Heart left ventricle (tissue), 13 donors: ENCODE measurements around the gene BAG2.

Experiments used
- POLR2A ChIP-seq, 2 donors: fragments of 450-650 bp; IDR thresholded peaks; one replicate each; pipeline ENCODE4 v1.6.1; 2017; ENCODE audit warnings: antibody characterized with exemption in 2 of 2, mild to moderate bottlenecking in 2 of 2, moderate library complexity in 2 of 2
- TF ChIP-seq, protein P1 (sequence below), 12 donors: fragments of 200-600 bp; sonication (generic) in 4 of 12; IDR thresholded peaks; one replicate each; pipeline versions ENCODE4 v1.5.0 to v1.8.0; 2018 to 2022; ENCODE audit warnings: antibody characterized with exemption in 12 of 12, mild to moderate bottlenecking in 5 of 12
- donor health status: ischemic (EF 13 %, LVEDD 7.1; RV severe dilation, severe dysfunction).
- donor health status: DM: no; HTN: yes; CAD: no.
- donor health status: DM: no; HTN: no; CAD: no.
- donor health status: ischemic (EF 25% LVEDD 6.9; RV normal size, moderate dysfunction).
- donor health status: ischemic (EF 25% LVEDD 5.7; RV mildly dilated, moderate dysfunction).
- donor health status: ischemic (EF 35%, LVEDD 5.7; RV mildly dilated, moderate dysfunction).
- donor health status: nonischemic (EF 11% LVEDD 7.7; RV severe dilation, severe dysfunction).
- donor health status: DM: yes; HTN: yes; CAD: no.
- donor health status: PGD.
- donor health status: ischemic (EF 29% LVEDD 5.4; RV normal size, mild dysfunction).
- donor health status: nonischemic (EF 23%, LVEDD 6.1; RV moderate dilation, normal function).

DNA sequence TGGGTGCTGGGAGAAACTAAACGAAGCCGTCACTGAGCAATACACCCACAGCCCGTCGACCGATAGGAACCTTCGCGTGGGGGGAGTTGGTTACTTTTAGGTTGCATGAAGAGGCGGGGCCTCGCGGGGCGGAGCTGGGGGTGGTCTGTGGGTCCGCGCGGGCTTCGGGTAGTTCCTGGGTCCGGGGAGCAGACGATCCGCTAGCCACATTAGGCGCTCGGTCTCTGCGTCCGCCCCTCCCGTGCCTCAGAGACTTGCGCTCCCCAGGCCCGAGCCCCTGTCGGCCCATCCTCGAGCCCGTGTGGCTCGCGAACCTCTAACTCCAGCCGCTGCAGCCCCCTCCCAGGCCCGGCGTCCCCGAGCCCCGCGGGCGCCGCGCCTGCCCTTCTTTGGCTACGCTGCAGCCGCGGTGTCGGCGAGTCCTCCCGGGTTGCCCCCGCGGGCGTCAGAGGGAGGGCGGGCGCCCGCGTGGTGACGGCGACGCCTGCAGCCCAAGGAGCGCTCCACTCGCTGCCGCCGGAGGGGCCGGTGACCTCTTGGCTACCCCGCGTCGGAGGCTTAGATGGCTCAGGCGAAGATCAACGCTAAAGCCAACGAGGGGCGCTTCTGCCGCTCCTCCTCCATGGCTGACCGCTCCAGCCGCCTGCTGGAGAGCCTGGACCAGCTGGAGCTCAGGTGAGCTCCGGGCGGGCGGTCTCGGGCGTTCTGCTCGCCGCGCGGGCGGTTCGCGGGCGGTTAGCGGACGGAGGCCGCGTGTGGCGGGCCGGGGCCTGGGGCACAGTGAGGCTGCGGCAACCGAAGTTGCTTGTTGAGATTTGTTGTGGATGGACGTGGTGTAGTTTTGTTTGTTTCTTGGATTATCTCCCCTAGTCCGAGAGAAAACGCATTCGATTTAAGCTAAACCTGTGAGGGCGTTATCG, at the start of gene BAG2:
- TF ChIP-seq POLR2A (IDR thresholded peaks at IDR 0.05) = peak in 1 of 2 donors; percentile 84
- TF ChIP-seq, protein P1, sequence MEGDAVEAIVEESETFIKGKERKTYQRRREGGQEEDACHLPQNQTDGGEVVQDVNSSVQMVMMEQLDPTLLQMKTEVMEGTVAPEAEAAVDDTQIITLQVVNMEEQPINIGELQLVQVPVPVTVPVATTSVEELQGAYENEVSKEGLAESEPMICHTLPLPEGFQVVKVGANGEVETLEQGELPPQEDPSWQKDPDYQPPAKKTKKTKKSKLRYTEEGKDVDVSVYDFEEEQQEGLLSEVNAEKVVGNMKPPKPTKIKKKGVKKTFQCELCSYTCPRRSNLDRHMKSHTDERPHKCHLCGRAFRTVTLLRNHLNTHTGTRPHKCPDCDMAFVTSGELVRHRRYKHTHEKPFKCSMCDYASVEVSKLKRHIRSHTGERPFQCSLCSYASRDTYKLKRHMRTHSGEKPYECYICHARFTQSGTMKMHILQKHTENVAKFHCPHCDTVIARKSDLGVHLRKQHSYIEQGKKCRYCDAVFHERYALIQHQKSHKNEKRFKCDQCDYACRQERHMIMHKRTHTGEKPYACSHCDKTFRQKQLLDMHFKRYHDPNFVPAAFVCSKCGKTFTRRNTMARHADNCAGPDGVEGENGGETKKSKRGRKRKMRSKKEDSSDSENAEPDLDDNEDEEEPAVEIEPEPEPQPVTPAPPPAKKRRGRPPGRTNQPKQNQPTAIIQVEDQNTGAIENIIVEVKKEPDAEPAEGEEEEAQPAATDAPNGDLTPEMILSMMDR (IDR thresholded peaks at IDR 0.05) = peak in 9 of 12 donors; percentile 9 to 50 (median 23)
